Heart right ventricle (tissue), 16 donors: ENCODE measurements around the gene CAMK2G. TPM values are rescaled to one million over a fixed set of nuclear protein-coding genes. Genes with fewer than 3 reads are reported as not detected.

ENCODE experiments used
- ATAC-seq, 8 donors: fragments of 200-7000 bp; cut with Tn5 transposase; one replicate each; pipeline ENCODE4 v1.9.1; 2020; ENCODE audit warnings: mild to moderate bottlenecking in 8 of 8, moderate library complexity in 8 of 8, moderate number of reproducible peaks in 1 of 8
- DNase-seq, 2 donors: peaks; one replicate each; pipeline ENCODE4 v3.0.0-alpha.2; 2020
- H3K27ac ChIP-seq, 10 donors: fragments of 200-600 bp; sonication (generic) in 2 of 10; one replicate each; pipeline versions ENCODE4 v1.5.0 to v1.8.0; 2020 to 2022; ENCODE audit warnings: mild to moderate bottlenecking in 3 of 10
- H3K27me3 ChIP-seq, 7 donors: fragments of 200-600 bp; one replicate each; pipeline ENCODE4 v1.8.0; 2021 to 2022; ENCODE audit warnings: mild to moderate bottlenecking in 2 of 7
- H3K36me3 ChIP-seq, 9 donors: fragments of 200-600 bp; sonication (generic) in 1 of 9; one replicate each; pipeline versions ENCODE4 v1.5.0 to v1.8.0; 2020 to 2022; ENCODE audit warnings: mild to moderate bottlenecking in 2 of 9
- H3K4me1 ChIP-seq, 9 donors: fragments of 200-600 bp; sonication (generic) in 1 of 9; one replicate each; pipeline versions ENCODE4 v1.5.0 to v1.8.0; 2020 to 2022; ENCODE audit warnings: mild to moderate bottlenecking in 4 of 9
- H3K4me3 ChIP-seq, 10 donors: fragments of 200-600 bp; sonication (generic) in 2 of 10; one replicate each; pipeline versions ENCODE4 v1.5.0 to v1.8.0; 2020 to 2022; ENCODE audit warnings: mild to moderate bottlenecking in 7 of 10, moderate library complexity in 2 of 10
- H3K9me3 ChIP-seq, 11 donors: fragments of 200-600 bp in 10 of 11; sonication (generic) in 2 of 11; one replicate each; pipeline versions ENCODE4 v1.5.0 to v1.8.0; 2013 to 2022; ENCODE audit warnings: mild to moderate bottlenecking in 2 of 11, control low read depth in 1 of 11, moderate library complexity in 1 of 11
- CTCF ChIP-seq, 9 donors: fragments of 200-600 bp; sonication (generic) in 2 of 9; IDR thresholded peaks; one replicate each; pipeline versions ENCODE4 v1.5.0 to v1.8.0; 2021 to 2022; ENCODE audit warnings: antibody characterized with exemption in 9 of 9, mild to moderate bottlenecking in 5 of 9, moderate library complexity in 1 of 9
- WGBS, 2 donors: extraction: QIAGEN DNeasy Blood & Tissue Kit; methylation state at CpG; one replicate each; pipeline ENCODE4 v1.1.7; 2013; ENCODE audit warnings: inconsistent platforms in 1 of 2; 5-methylcytosine and 5-hydroxymethylcytosine counted together
- intact Hi-C, 10 donors: fragments of 100-400 bp; cut with DNase I; formaldehyde crosslinking; loops; one replicate each; pipeline versions ENCODE4 v1.11.1 to v1.14.2; 2022
- polyA plus RNA-seq, 2 donors: library from polyadenylated mRNA; stranded (reverse); fragments of 200-250 nt; gene quantifications; one replicate each; pipeline ENCODE4 v1.2.3, GENCODE V29; 2013
- total RNA-seq, 10 donors: library from RNA; stranded (reverse); fragmentation: NEBNext Ultra II Directional in 3 of 10; extraction: Animal tissue kit (Norgen Biotek cat#: 25700) in 3 of 10; gene quantifications; one replicate each; pipeline versions ENCODE4 v1.2.1 to v1.2.4, GENCODE V29; 2021 to 2023
- donor health status: Arrhythmogenic right ventricular cardiomyopathy.
- donor health status: ischemic (EF 13 %, LVEDD 7.1; RV severe dilation, severe dysfunction).
- donor health status: healthy with polysubstance abuse.
- donor health status: DM: no; HTN: yes; CAD: no.
- donor health status: DM: no; HTN: no; CAD: no.
- donor health status: ischemic (EF 25% LVEDD 6.9; RV normal size, moderate dysfunction).
- donor health status: ischemic (EF 25% LVEDD 5.7; RV mildly dilated, moderate dysfunction).
- donor health status: healthy.
- donor health status: DM: yes; HTN: yes; CAD: no.
- donor health status: Ischemic cardiomyopathy.
- donor health status: ischemic (EF 35%, LVEDD 5.7; RV mildly dilated, moderate dysfunction).
- donor health status: nonischemic (EF 11% LVEDD 7.7; RV severe dilation, severe dysfunction).
- donor health status: DM: yes; HTN: yes; CAD: no.
- donor health status: PGD.
- donor health status: ischemic (EF 29% LVEDD 5.4; RV normal size, mild dysfunction).
- donor health status: nonischemic (EF 23%, LVEDD 6.1; RV moderate dilation, normal function).

The CAMK2G gene
- total and polyA plus RNA-seq, 12 donors: 8.5 to 16.7 (median 11.8) TPM

- ATAC-seq: peak in 6 of 8 donors; percentile 14 to 55 (median 31)
- H3K27ac ChIP-seq: peak overlapping the region in 9 of 10 donors; percentile 56 to 95 (median 82)
- DNase-seq: peak in 1 of 2 donors; percentile 55
- intact Hi-C loops: loop anchor here in 2 of 10 donors (2.0 to 5.0 kb wide), 2 partner anchors 21 to 34 kb away; no protein-coding TSS in a partner anchor
- peaks cover 5 to 77% (median 49%) of the 10 kb centered on the region in 9 donors for H3K4me1 ChIP-seq
- H3K27me3 ChIP-seq: peaks cover 0 to 14% (median 0%) of the 10 kb centered on the region in 7 donors
- H3K4me3 ChIP-seq: peak overlapping the region in 1 of 10 donors; percentile 16
- WGBS, 2 donors: 78 to 90% methylated on average over 6 of the region's 6 CpGs
- H3K36me3 ChIP-seq: peaks cover 0 to 3% (median 0%) of the 10 kb centered on the region in 9 donors
- no peaks in the 10 kb centered on the region for H3K9me3 ChIP-seq
- TF ChIP-seq CTCF (IDR thresholded peaks at IDR 0.05): no peak
Observed at GRCh38 chr10:73907841-73908517, 33.6 kb upstream of the CAMK2G start.

- Histone ChIP-seq H3K27me3 (peaks cover 0 to 14% (median 0%) of the 10 kb centered on the region in 7 donors), H3K4me1 (peaks cover 5 to 76% (median 49%) of the 10 kb centered on the region in 9 donors), H3K9me3 (no peaks in the 10 kb centered on the region), H3K27ac (peak overlapping the region; percentile 47 to 95 (median 82)), H3K36me3 (no peaks in the 10 kb centered on the region), H3K4me3 (no peak overlapping the region)
- 31 to 40% methylated on average over 8 of the region's 8 CpGs for WGBS, 2 donors
- DNase-seq: peak; percentile 52 to 83
- ATAC-seq: peak; percentile 68 to 80 (median 74)
- intact Hi-C loops: loop anchor here in 1 of 10 donors (5.0 kb wide), 1 partner anchor 36 kb away; no protein-coding TSS in a partner anchor
- no peak for TF ChIP-seq CTCF (IDR thresholded peaks at IDR 0.05)
Observed at GRCh38 chr10:73906524-73907447, 32.4 kb upstream of the CAMK2G start.

GRCh38 chr10:73905256-73906020 is 31.1 kb upstream of the CAMK2G start:
- H3K27me3 ChIP-seq: peaks cover 0 to 7% (median 0%) of the 10 kb centered on the region in 7 donors
- WGBS, 2 donors: 85 to 90% methylated on average over 4 of the region's 4 CpGs
- peak overlapping the region in 8 of 10 donors; percentile 71 to 95 (median 82) for H3K27ac ChIP-seq
- no peaks in the 10 kb centered on the region for H3K36me3 ChIP-seq
- H3K4me1 ChIP-seq: peaks cover 5 to 78% (median 40%) of the 10 kb centered on the region in 9 donors
- ATAC-seq (no peak), DNase-seq (no peak)
- no peaks in the 10 kb centered on the region for H3K9me3 ChIP-seq
- no peak overlapping the region for H3K4me3 ChIP-seq
- intact Hi-C loops: loop anchor here in 1 of 10 donors (5.0 kb wide), 1 partner anchor 37 kb away; no protein-coding TSS in a partner anchor
- TF ChIP-seq CTCF (IDR thresholded peaks at IDR 0.05): no peak
